VCaP (cell line): ENCODE data around the gene BAG5.
A peak's percentile ranks its signal among the peaks of the same experiment; 100 is the strongest.

Experiments
- H3K27ac ChIP-seq: fragments of 450-650 bp; 2 replicates; pipeline ENCODE4 v1.5.1; 2017
- TF ChIP-seq, protein P1 (sequence below): fragments of 450-650 bp; conservative IDR thresholded peaks from 2 replicates; pipeline ENCODE4 v1.5.1; 2017; ENCODE audit warnings: mild to moderate bottlenecking, moderate library complexity

BAG5 gene

DNA sequence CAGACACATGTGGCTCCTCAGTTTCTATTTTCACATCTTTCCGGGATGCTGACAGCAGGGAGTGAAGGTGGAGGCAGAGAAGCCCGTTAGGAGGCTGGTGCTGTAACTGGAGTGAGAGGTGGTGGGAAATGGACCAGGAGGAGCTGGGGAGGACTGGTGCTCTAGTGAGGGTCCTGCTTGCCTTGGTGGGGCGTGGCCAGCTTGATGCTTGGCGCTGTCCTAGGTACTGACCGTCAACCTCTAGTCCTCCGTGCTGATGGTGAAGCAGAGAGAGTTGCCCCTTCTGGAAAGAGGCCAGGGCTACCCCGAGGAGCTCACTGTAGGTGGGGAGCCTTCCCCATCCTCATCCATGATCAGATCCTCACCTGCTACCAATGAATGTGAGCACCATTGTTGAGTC lies 32.1 kb downstream of the BAG5 start:
- TF ChIP-seq, protein P1, sequence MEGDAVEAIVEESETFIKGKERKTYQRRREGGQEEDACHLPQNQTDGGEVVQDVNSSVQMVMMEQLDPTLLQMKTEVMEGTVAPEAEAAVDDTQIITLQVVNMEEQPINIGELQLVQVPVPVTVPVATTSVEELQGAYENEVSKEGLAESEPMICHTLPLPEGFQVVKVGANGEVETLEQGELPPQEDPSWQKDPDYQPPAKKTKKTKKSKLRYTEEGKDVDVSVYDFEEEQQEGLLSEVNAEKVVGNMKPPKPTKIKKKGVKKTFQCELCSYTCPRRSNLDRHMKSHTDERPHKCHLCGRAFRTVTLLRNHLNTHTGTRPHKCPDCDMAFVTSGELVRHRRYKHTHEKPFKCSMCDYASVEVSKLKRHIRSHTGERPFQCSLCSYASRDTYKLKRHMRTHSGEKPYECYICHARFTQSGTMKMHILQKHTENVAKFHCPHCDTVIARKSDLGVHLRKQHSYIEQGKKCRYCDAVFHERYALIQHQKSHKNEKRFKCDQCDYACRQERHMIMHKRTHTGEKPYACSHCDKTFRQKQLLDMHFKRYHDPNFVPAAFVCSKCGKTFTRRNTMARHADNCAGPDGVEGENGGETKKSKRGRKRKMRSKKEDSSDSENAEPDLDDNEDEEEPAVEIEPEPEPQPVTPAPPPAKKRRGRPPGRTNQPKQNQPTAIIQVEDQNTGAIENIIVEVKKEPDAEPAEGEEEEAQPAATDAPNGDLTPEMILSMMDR = no peak
- peak overlapping the region; percentile 98; the same call in 1 of the 2 replicates for H3K27ac ChIP-seq

- H3K27ac ChIP-seq = peak overlapping the region; percentile 98
- TF ChIP-seq, protein P1 = no peak
These were observed 32.8 kb downstream of the BAG5 start for GRCh38 chr14:103529383-103530365.

- peak within 1 kb of the TSS; percentile 98 for H3K27ac ChIP-seq
- TF ChIP-seq, protein P1 = no peak
These were observed 33.7 kb downstream of the BAG5 start, which contains the start of gene TRMT61A for GRCh38 chr14:103528587-103529382. Gene TRMT61A (plus strand): TSS chr14:103529196. CDS start chr14:103529979, 783 bp downstream.

GRCh38 chr14:103528146-103528586 lies 34.3 kb downstream of the BAG5 start:
- peak overlapping the region; percentile 98 for H3K27ac ChIP-seq
- TF ChIP-seq, protein P1 = no peak

GRCh38 chr14:103527408-103528145 lies 34.9 kb downstream of the BAG5 start:
- TF ChIP-seq, protein P1 = no peak
- H3K27ac ChIP-seq = peak overlapping the region; percentile 98

- TF ChIP-seq, protein P1 = no peak
- H3K27ac ChIP-seq = peak overlapping the region; percentile 98
These were observed 35.6 kb downstream of the BAG5 start for GRCh38 chr14:103526914-103527248.
